ENCODE measurements around the gene PRPS2.

GRCh38 chrX:12825801-12826200, 34.6 kb downstream of the PRPS2 start:
- TF ChIP-seq CTCF (conservative IDR thresholded peaks at IDR 0.05; ENCODE audit: low read length), result no peak
- TF ChIP-seq EZH2phosphoT487 (IDR thresholded peaks at IDR 0.05; ENCODE audit: borderline replicate concordance), result no peak

Measured in Loucy (cell line).